ENCODE results near the gene GNAO1. TPM values are rescaled to one million over a fixed set of nuclear protein-coding genes. Genes with fewer than 3 reads are reported as not detected.

GNAO1 gene
- total RNA-seq, 1 donor from 2014 or later: 14.6 TPM

DNA sequence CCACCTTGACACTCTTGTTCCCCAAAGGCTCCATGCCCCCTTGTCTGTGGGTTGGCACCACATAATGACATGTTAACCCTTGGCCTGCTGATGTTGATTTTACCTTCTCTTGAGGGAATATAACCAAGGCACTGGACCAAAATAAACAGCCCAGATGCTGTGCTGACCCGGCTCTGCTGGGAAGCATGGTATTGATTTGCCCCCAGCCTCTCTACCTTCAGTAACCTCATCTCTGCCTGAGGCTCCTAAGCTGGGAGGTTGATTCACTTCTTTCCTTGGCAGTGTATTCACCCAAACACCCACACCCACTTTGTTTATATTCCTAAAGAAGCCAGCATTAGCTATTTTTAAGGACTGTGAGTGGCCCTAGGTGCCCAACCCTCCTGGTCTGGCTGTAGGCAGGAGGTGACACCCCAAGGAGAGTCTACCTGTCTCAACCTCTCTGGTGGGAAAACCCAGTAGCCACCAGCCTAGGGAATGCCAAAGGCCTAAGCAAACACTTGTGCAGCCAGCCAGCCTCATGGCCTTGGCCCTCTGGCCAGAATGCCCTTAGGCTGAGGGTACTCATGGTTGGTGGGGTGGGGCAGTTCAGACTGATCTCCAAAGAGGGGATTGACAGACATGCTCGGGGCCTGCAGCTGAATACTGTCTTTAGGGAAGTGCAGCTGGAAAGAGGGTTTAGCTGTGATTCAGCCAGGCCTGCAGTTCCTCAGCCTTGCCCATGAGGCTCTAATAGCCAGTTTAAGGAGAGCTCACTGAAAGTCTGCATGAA is 42.7 kb downstream of the GNAO1 start:
- Mint-ChIP-seq H3K36me3 (ENCODE audit: insufficient read depth) (no peaks in the 10 kb centered on the region), H3K27me3 (peaks cover 9% of the 10 kb centered on the region), H3K4me1 (ENCODE audit: low read depth) (peaks cover 10% of the 10 kb centered on the region), H3K4me3 (ENCODE audit: low read depth) (no peak overlapping the region), H3K9me3 (ENCODE audit: low read depth) (no peaks in the 10 kb centered on the region), H3K27ac (no peak overlapping the region)
- TF ChIP-seq, protein P1, sequence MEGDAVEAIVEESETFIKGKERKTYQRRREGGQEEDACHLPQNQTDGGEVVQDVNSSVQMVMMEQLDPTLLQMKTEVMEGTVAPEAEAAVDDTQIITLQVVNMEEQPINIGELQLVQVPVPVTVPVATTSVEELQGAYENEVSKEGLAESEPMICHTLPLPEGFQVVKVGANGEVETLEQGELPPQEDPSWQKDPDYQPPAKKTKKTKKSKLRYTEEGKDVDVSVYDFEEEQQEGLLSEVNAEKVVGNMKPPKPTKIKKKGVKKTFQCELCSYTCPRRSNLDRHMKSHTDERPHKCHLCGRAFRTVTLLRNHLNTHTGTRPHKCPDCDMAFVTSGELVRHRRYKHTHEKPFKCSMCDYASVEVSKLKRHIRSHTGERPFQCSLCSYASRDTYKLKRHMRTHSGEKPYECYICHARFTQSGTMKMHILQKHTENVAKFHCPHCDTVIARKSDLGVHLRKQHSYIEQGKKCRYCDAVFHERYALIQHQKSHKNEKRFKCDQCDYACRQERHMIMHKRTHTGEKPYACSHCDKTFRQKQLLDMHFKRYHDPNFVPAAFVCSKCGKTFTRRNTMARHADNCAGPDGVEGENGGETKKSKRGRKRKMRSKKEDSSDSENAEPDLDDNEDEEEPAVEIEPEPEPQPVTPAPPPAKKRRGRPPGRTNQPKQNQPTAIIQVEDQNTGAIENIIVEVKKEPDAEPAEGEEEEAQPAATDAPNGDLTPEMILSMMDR (IDR thresholded peaks at IDR 0.05; ENCODE audit: unreplicated experiment): no peak
- no peak for DNase-seq (ENCODE audit: low spot score, unreplicated experiment)

DNA sequence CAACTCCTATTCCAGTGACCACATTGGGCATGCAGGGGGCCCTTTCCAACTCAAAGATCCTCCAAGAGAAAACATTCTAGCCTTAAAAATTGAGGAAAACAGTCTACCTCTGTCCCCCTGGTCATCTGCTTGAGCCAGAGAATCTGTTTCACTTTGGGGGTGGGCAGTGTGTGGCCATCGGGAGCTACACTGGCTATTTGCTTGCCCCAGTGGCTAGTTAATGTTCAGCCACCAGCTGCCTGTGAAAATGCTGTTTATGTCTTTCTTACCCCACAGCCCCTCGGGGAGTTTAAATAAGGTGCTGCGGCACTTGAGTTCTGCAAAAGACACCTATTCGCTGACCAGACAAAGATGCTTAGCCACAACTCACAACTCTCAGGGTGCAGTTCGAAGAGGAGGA is 43.4 kb downstream of the GNAO1 start:
- TF ChIP-seq, protein P1 (IDR thresholded peaks at IDR 0.05; ENCODE audit: unreplicated experiment): no peak
- peaks cover 9% of the 10 kb centered on the region for H3K27me3 Mint-ChIP-seq
- H3K27ac Mint-ChIP-seq: no peak overlapping the region
- H3K4me3 Mint-ChIP-seq (ENCODE audit: low read depth): no peak overlapping the region
- DNase-seq (ENCODE audit: low spot score, unreplicated experiment): no peak
- no peaks in the 10 kb centered on the region for H3K9me3 Mint-ChIP-seq (ENCODE audit: low read depth)
- H3K4me1 Mint-ChIP-seq (ENCODE audit: low read depth): peaks cover 10% of the 10 kb centered on the region
- H3K36me3 Mint-ChIP-seq (ENCODE audit: insufficient read depth): no peaks in the 10 kb centered on the region

DNA sequence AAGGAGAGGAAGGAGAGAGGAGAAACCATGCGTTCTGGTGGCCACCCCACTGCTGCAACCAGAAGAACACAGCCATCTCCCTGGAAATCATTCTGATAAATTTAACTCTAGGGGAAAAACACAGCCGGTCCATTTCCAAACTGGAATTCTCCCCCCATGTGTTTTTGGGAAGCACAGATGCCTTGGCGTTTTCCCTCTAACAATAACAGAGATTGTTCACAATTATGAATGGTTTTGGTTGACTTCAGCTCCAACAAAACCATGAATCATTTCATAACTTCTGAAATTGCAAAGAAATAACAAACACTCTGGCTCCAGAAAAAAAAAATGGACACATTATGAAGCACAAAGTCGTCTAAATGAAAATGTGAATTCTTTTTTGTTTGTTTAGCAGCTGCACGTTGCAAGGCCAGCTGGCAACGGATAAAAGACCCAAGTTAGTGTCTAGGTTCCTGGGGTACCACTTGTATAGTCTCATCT is 46.2 kb downstream of the GNAO1 start:
- Mint-ChIP-seq H3K27me3 (peaks cover 6% of the 10 kb centered on the region), H3K36me3 (ENCODE audit: insufficient read depth) (no peaks in the 10 kb centered on the region), H3K4me1 (ENCODE audit: low read depth) (peaks cover 7% of the 10 kb centered on the region), H3K27ac (no peak overlapping the region), H3K9me3 (ENCODE audit: low read depth) (no peaks in the 10 kb centered on the region), H3K4me3 (ENCODE audit: low read depth) (no peak overlapping the region)
- DNase-seq (ENCODE audit: low spot score, unreplicated experiment): no peak
- TF ChIP-seq, protein P1 (IDR thresholded peaks at IDR 0.05; ENCODE audit: unreplicated experiment): no peak

DNA sequence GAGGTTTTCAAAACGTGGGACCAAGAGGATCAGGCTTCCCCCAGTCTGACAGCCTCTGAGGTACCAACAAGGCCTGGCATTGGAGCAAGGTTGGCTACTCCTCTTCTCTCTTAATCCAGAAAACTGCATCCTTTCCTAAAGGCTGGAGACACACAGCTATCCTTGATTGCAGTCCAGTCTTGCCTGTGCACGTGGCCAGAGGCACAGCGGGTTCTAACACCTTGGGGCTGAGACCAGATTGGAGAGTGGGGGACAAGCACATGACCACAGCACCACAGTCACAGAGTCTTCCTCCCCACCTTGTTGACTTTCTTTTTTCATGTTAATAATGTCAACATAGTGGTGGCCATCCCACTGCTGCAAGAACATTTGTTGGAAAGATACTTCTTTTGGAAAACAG is 46.9 kb downstream of the GNAO1 start:
- no peaks in the 10 kb centered on the region for H3K9me3 Mint-ChIP-seq (ENCODE audit: low read depth)
- H3K4me3 Mint-ChIP-seq (ENCODE audit: low read depth): no peak overlapping the region
- TF ChIP-seq, protein P1 (IDR thresholded peaks at IDR 0.05; ENCODE audit: unreplicated experiment): no peak
- H3K4me1 Mint-ChIP-seq (ENCODE audit: low read depth): peaks cover 7% of the 10 kb centered on the region
- H3K27ac Mint-ChIP-seq: no peak overlapping the region
- DNase-seq (ENCODE audit: low spot score, unreplicated experiment): no peak
- peaks cover 6% of the 10 kb centered on the region for H3K27me3 Mint-ChIP-seq
- no peaks in the 10 kb centered on the region for H3K36me3 Mint-ChIP-seq (ENCODE audit: insufficient read depth)

GRCh38 chr16:56241596-56241995 is 50.3 kb downstream of the GNAO1 start:
- Mint-ChIP-seq H3K4me1 (ENCODE audit: low read depth) (peaks cover 3% of the 10 kb centered on the region), H3K36me3 (ENCODE audit: insufficient read depth) (no peaks in the 10 kb centered on the region), H3K9me3 (ENCODE audit: low read depth) (no peaks in the 10 kb centered on the region), H3K27me3 (no peaks in the 10 kb centered on the region), H3K27ac (no peak overlapping the region), H3K4me3 (ENCODE audit: low read depth) (no peak overlapping the region)
- no peak for DNase-seq (ENCODE audit: low spot score, unreplicated experiment)
- TF ChIP-seq, protein P1 (IDR thresholded peaks at IDR 0.05; ENCODE audit: unreplicated experiment): no peak

All from progenitor cell of endocrine pancreas (in vitro differentiated cells).